GM21390 (cell line): ENCODE data around the gene GJD3.
"Not testable (repeated sequence)": the region's sequence is repeated elsewhere in the genome, so short reads cannot be mapped to it uniquely, and the experiment has no call there.

Experiments
- ATAC-seq: cut with Tn5 transposase; IDR thresholded peaks from one replicate; pipeline ENCODE4 v1.9.1; 2021; ENCODE audit not compliant: unreplicated experiment

GJD3 gene, protein sequence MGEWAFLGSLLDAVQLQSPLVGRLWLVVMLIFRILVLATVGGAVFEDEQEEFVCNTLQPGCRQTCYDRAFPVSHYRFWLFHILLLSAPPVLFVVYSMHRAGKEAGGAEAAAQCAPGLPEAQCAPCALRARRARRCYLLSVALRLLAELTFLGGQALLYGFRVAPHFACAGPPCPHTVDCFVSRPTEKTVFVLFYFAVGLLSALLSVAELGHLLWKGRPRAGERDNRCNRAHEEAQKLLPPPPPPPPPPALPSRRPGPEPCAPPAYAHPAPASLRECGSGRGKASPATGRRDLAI

DNA sequence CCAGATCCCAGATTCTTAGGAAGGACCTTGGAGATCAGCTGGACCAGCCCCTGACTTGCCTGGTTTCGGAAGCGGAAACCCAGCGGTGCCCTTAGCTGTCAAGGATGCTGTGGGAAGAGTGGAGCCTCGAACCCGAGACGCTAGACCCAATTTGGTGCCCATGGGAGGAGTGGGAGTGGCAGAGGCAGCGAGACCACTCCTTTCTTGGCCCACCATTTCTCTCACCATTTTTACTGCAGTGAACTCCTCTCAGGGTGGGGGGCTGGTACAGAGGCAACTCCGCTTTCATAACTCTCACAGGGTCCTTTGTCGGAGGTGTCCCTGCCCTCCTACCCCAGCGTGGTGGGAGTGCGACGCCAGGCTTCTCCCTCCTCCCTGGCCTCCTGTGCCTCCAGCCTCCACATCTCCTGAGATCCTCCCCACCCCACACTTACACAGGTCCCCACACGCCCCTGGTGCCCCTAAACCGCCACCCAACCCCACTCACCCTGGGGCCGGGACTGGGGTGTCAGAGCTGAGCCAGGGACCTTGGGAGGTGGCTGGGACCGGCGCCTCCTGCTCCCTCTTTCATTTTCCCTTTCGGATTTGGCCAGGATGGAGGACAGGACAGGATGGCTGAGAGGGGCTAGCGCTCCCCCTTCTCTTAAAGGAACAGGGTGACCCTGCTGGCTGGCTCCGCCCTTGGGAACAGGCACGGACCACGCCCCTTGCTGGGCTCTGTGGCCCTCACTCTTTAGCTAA lies at the start of gene GJD3:
Gene GJD3, minus strand, starts transcription at position 617 of the 741 bp plus-strand sequence. CDS start 922 bp downstream, outside the sequence.
- ATAC-seq, result no peak

DNA sequence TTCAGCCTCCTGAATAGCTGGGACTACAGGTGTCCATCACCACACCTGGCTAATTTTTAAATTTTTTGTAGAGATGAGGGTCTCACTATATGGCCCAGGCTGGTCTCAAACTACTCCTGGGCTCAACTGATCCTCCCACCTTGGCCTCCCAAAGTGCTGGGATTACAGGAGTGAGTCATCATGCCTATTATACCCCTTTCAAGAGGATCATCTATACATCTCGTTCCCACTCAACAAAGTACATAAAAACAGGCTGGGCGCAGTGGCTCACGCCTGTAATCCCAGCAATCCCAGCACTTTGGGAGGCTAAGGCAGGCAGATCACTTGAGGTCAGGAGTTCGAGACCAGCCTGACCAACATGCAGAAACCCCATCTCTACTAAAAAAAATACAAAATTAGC lies 49.8 kb upstream of the GJD3 start:
- ATAC-seq, result not testable (repeated sequence)

DNA sequence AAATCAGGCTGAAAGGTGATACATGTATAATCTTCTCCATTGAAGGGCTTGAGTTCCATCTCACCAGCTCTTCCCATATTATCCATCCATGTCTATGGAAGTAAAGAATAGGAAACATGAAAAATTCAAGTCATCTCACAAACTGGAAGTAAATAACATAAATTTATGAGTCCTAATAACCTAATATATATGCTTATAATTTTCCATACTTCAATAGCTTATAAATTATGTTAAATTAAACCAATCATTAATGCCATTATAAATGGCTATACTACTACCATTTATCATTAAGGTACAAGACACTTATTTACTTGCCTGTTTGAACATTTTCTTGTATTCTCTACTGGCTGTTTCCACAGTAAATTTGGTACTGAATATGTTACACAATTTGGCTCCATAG lies 48.3 kb upstream of the GJD3 start:
- ATAC-seq, result no peak

DNA sequence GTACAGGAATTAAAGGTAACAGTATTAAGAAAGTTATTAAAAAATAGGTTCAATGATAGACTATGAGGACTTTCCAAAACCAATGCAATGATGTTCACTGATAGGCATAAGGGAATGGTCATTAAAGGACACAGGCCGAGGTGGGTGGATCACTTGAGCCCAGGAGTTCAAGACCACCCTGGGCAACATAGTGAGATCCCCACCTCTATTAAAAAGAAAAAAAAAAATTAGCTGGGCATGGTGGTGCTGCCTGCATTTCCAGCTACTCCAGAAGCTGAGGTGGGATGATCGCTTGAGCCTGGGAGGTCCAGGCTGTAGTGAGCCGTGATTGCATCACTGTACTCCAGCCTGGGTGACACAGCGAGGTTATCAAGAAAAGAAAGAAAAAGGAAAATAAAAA lies 47.3 kb upstream of the GJD3 start:
- no peak for ATAC-seq

DNA sequence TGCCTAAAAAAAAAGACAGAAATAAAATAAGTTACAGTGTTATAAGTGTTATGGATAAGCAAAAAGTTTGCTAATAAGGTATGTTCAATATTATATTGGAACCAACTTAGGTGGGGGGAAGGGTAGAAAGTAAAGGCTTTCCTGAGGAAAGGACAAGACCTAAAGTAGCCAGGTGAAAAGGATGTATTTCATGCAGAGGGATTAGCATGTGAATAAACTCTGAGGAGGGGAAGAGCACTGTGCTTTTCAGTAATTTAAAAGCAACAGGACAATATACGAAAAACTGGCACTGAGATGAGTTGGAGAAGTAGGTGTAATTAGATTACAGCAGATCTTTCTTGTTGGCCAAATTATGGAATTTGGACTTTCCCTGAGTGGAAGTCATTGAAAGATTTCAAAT lies 45.5 kb upstream of the GJD3 start:
- no peak for ATAC-seq

DNA sequence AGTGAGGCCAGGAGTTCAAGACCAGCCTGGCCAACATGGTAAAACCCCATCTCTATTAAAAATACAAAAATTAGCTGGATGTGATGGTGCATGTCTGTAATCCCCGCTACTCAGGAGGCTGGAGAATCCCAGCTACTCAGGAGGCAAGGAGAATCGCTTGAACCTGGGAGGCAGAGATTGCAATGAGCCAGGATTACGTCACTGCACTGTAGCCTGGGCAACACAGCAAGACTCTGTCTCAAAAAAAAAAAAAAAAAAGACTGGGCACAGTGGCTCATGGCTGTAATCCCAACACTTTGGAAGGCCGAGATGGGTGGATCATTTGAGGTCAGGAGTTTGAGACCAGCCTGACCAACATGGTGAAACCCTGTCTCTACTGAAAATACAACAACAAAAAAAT lies 45.0 kb upstream of the GJD3 start:
- ATAC-seq, result not testable (repeated sequence)

DNA sequence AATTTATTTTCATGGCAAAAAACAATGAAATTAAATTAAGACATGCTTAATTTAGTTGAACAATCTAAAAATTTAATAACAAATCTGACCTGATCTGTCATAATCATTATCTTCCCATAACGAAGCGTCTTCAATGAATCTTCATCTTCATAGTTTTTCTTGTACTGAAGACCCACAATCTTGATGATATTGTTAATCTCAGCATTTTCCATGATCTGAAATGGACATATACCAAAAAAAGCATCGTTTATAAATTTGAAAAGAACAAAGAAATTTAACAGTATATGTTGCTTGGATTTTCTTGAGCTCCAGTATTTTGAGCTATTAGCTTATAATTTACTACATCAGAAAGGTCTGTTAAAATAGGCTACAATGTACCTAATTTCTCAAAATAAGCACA lies 42.9 kb upstream of the GJD3 start:
- ATAC-seq, result no peak

DNA sequence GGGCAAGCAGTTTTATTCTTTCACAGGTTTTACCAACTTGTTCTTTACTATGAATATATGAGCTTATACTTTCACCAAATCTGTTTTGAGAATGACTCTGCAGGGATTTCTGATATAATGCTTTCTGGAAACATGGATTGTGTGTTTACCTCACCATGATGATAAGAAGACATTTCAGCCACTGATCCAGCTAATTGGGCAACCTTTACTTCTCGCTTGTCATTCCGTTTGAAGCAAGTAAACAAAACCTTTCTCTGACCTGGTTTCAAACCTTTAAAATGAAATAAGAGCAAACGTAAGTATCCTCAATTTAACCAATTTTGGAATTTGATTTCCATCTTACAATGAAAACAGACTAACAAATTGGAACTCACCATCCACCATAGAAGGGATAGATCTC lies 39.5 kb upstream of the GJD3 start:
- no peak for ATAC-seq

DNA sequence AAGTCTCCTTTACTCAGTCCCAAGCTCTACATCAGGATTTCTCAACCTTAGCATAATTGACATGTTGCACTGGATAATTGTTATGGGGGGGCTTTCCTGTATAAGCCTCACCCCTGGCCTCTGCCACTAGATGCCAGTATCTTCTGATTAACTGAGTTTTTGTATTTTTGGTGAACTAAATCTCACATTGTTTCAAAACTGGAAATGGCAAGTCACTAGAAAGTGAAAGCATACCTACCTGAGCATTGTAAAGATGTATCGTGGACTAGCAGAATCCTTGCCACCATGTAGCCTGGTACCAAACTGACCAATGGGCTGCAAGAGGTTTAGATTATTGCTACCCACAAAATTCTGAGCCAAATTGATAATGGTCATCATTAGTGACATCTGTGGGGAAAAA lies 38.1 kb upstream of the GJD3 start:
- no peak for ATAC-seq

DNA sequence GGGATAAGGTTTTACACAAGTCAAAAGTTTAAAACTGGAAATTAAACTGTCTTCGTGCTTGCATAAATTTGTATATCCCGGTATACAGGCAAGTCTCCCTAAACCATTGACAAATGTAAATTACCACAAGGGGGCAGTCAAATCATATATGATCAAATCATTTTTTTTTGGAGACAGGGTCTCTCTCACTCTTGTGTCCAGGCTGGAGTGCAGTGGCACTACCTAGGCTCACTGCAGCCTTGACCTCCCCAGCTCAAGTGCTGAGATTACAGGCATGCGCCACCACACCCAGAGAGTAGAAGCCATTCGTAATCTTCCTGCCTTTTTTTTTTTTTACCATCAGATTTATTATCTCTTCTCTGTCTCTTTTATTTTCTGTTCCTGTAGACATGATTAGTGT lies 34.6 kb upstream of the GJD3 start:
- ATAC-seq, result no peak

DNA sequence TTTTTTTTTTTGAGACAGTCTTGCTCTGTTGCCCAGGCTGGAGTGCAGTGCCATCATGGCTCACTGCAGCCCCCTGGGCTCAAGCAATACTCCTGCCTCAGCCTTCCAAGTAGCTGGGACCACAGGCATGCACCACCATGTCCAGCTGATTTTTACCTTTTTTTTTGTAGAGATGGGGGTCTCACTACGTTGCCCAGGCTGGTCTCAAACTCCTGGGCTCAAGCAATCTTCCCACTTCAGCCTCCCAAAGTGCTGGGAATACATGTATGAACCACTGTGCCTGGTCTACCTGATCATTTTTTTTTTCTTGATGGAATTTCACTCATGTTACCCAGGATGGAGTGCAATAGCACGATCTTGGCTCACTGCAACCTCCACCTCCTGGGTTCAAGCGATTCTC lies 22.0 kb upstream of the GJD3 start:
- ATAC-seq, result not testable (repeated sequence)

DNA sequence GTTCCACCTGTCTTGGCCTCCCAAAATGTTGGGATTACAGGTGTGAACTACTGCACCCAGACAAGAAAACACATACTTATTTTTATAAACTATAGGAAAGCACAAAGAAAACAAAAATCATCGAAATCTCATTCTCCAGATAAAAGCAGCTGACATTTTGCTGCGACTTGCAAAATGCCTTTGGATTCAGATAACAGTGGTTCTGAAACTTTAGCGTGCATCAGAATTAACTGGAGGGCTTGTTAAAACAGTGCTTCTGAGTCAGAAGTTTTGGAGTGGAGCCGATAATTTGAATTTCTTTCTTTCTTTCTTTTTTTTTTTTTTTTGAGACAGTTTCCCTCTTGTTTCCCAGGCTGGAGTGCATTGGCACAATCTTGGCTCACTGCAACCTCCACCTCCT lies 17.7 kb upstream of the GJD3 start:
- ATAC-seq, result no peak

DNA sequence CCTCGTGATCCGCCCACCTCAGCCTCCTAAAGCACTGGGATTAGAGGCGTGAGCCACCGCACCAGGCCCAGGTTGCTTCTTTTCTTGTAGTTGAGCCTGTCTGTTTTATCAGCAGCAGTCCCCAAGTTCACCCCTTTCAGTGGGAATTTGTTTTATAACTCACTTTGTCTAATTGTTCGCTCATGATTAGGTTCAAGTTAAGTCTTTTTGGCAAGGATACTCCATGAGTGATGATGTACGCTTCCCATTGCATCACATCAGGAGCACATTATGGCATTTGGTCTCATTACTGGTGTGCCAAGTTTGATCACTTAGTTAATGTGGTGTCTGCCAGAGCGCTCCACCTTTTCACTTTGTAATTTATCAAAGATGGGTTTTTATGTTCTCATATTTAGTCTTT lies 14.4 kb upstream of the GJD3 start:
- no peak for ATAC-seq

DNA sequence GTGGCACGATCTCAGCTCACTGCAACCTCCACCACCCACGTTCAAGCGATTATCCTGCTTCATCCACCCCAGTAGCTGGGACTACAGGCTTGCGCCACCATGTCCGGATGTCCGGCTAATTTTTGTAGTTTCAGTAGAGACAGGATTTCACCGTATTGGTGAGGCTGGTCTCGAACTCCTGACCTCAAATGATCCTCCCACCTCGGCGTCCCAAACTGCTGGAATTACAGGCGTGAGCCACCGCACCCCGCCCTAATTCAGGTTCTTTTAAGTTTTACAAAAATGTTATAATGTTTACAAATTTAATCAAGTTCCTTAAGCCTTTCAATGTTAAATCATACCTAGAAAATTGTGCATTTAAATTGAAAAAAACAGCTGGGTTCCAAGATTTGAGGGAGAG lies 13.3 kb upstream of the GJD3 start:
- ATAC-seq, result no peak

DNA sequence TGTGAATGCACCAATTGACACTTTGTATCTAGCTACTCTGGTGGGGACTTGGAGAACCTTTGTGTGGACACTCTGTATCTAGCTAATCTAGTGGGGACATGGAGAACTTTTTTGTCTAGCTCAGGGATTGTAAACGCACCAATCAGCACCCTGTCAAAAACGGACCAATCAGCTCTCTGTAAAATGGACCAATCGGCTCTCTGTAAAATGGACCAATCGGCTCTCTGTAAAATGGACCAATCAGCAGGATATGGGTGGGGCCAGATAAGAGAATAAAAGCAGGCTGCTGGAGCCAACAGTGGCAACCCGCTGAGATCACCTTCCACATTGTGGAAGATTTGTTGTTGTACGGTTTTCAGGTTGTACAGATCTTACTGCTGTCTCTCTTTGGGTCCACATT lies 12.0 kb upstream of the GJD3 start:
- not testable (repeated sequence) for ATAC-seq

DNA sequence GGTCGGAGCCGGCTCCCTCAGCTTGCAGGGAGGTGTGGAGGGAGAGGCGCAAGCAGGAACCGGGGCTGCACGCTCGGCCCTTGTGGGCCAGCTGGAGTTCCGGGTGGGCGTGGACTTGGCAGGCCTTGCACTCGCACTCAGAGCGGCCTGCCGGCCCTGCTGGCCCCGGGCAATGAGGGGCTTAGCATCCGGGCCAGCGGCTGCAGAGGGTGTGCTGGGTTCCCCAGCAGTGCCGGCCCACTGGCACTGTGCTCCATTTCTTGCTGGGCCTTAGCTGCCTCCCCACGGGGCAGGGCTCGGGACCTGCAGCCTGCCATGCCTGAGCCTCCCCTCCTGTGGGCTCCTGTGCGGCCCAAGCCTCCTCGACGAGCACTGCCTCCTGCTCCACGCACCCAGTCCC lies 11.2 kb upstream of the GJD3 start:
- ATAC-seq, result not testable (repeated sequence)

DNA sequence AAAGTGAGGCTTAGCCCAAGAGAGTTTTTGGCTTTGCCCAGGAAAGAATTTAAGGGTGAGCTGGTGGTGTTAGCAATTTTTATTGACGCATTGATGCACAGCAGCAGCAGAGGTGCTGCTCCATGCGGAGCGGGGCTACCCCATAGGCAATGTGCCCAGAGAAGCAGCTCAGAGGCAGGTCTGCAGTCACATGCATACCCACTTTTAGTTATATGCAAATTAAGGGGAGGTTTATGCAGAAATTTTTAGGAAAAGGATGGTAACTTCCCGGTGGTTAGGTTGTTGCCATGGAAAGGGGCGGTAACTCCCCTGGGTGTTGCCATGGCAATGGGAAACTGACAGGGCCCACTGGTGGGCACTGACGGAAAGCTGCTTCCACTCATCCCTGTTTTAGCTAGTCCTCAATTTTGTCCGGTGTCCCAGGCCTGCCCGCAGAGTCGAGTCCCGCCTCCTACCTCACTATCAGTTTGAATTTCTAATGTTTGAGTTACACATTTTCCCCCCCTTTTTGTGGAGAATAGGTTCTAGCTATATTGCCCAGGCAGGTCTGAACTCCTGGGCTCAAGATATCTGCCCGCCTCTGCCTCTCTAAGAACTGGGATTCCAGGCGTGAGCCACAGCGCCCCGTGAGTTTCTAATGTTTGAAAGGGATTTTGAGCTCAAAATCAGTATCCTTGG lies 10.4 kb upstream of the GJD3 start:
- no peak for ATAC-seq

DNA sequence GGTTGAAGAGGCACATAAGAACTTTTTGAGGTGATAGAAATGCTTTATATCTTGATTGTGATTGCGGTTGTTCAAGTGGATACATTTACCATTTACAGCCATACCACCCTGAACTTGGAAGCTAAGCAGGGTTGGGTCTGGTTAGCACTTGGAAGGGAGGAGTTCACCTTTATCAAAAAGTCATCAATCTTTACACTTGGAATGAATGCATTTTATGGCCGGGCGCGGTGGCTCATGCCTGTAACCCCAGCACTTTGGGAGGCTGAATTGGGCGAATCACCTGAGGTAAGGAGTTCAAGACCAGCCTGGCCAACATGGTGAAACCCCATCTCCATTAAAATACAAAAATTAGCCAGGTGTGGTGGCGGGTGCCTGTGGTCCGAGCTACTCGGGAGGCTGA lies 9.5 kb upstream of the GJD3 start:
- no peak for ATAC-seq

DNA sequence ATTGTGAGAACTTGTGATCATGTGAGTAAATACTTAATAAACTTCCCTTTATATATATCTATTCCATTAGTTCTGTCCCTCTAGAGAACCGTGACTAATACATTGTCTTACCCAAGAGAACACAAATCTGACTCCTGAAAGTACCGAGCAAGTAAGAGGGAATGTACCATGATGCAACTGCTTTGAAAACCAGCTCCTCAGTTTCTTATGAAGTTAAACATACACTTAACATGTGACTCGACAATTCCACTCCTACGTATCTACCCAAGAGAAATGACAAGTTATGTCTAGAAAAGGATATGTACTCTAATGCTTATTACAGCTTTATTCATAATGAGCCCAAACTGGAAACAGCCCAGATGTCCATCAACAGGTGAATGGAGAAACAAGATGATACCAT lies 8.8 kb upstream of the GJD3 start:
- no peak for ATAC-seq

DNA sequence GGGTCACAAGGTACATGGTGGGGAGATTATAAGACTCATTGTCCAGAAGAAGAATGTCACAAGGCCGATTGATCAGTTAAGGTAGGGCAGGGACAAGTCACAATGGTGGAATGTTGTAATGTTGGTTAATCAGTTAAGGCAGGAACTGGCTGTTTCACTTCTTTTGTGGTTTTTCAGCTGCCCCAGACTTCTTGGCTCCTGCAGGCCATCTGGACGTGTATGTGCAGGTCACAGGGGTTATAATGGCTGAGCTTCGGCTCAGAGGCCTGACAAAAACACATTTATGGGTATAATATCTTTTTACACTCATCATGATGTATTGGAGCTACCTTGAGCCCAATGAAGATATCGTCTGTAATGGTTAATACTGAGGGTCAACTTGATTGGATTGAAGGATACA lies 8.1 kb upstream of the GJD3 start:
- ATAC-seq, result not testable (repeated sequence)

DNA sequence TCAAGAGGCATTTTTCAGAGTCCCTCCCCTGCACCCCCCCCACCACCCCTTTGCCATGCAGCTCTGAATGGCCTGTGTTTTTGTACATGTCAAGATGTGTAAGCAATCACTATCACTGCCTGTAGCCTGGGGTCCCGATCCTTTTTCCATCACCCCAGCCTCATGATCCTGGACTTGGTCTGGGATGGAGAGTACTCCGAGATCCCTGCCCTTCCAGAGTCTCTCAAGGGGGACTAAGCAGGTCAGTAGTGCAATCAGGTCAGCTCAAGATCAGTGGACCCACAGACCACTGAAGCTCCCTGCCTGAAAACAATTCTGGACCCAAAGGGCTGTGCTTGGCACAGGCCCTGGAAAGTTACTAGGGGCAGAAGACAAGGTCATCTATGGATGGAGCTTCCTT lies 7.5 kb upstream of the GJD3 start:
- ATAC-seq, result no peak

DNA sequence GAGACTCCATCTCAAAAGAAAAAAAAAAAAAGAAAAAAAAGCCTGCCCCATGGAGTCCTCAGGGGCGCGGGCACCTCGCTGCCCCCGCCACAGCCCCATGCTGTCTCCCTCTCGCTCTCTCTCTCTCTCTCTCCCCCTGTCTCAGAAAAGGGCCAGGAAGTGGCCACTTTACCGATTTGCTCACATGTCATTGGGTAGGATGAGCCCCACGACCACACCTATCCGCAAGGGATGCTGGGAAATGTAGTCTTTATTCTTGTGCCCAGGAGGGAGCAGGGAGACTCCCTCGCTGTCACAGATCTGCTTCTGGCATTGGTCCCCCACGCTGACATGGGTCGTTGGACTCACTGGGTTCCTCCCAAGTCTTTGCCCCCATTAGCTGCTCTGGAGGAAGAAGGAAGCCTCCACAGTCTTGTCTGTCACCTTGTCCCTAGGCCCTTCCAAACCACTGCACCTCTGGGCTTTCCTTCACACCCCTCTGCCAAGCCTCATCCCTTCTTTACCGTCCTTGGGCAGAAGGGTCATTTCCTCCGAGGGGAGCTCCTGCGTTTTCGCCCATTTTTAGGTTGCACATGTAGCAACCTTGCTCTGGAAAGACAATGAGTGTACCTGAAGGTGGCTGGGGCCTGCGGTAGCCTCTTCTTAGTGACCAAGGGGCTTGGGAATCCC lies 6.9 kb upstream of the GJD3 start:
- no peak for ATAC-seq
